Measurements from ENCODE around the gene VGLL4.
"Not testable (repeated sequence)": the region's sequence is repeated elsewhere in the genome, so short reads cannot be mapped to it uniquely, and the experiment has no call there.

The VGLL4 gene

DNA sequence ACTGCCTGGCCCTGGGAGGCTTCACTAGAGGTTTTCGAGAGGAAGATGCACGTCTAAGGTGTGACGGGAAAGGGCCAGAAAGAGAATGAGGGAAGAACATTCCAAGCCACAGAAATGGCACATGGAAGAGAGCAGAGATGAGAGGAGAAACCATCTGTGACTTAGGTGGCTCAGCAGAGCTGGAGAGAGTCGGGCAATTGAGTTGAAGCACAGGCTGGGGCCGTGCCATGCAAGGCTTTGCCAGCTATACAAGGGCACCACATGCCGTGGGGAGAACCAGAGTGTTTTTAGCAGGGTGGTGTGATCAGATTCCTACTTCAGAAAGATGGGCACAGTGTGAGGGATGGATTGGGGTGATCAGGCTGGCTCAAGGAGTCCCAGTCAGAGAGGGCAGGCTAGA is 126.1 kb downstream of the VGLL4 start:
- DNase-seq (ENCODE audit: extremely low read depth, low read depth), result no peak

GRCh38 chr3:11514191-11514821 is 129.4 kb downstream of the VGLL4 start:
- peak; percentile 54 for DNase-seq (ENCODE audit: extremely low read depth, low read depth)

More for the DNA sequence above, 126.1 kb downstream of the VGLL4 start:
- TF ChIP-seq CTCF (IDR thresholded peaks at IDR 0.05; ENCODE audit: low read depth, low read length, missing control alignments), result no peak
- no peak overlapping the region for H3K4me3 ChIP-seq (replicated peaks; ENCODE audit: low read depth, low read length)

GRCh38 chr3:11513817-11514135 is 129.9 kb downstream of the VGLL4 start:
- DNase-seq (ENCODE audit: extremely low read depth, low read depth), result no peak
- TF ChIP-seq CTCF (IDR thresholded peaks at IDR 0.05; ENCODE audit: low read depth, low read length, missing control alignments), result no peak
- no peak overlapping the region for H3K4me3 ChIP-seq (replicated peaks; ENCODE audit: low read depth, low read length)

More at GRCh38 chr3:11514191-11514821, 129.4 kb downstream of the VGLL4 start:
- H3K4me3 ChIP-seq (replicated peaks; ENCODE audit: low read depth, low read length), result no peak overlapping the region
- TF ChIP-seq CTCF (IDR thresholded peaks at IDR 0.05; ENCODE audit: low read depth, low read length, missing control alignments), result no peak

DNA sequence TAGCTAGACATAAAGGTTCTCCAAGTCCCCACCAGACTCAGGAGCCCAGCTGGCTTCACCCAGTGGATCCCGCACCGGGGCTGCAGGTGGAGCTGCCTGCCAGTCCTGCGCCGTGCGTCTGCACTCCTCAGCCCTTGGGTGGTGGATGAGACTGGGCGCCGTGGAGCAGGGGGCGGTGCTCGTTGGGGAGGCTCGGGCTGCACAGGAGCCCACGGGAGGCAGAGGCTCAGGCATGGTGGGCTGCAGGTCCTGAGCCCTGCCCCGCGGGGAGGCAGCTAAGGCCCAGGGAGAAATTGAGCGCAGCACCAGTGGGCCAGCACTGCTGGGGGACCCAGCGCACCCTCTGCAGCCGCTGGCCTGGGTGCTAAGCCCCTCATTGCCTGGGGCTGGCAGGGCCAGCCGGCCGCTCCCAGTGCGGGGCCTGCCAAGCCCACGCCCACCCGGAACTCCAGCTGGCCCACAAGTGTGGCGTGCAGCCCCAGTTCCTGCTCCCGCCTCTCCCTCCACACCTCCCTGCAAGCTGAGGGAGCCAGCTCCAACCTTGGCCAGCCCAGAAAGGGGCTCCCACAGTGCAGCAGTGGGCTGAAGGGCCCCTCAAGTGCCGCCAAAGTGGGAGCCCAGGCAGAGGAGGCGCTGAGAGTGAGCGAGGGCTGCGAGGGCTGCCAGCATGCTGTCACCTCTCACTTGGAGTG is 130.4 kb downstream of the VGLL4 start:
- H3K4me3 ChIP-seq (replicated peaks; ENCODE audit: low read depth, low read length); DNase-seq (ENCODE audit: extremely low read depth, low read depth): not testable (repeated sequence)

DNA sequence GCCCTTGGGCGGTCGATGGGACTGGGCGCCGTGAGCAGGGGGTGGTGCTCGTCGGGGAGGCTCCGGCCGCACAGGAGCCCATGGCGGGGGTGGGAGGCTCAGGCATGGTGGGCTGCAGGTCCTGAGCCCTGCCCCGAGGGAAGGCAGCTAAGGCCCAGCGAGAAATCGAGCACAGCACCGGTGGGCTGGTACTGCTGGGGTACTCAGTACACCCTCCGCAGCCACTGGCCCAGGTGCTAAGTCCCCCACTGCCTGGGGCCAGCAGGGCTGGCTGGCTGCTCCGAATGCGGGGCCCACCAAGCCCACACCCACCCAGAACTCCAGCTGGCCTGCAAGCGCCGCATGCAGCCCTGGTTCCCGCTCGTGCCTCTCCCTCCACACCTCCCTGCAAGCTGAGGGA is 132.1 kb downstream of the VGLL4 start:
- not testable (repeated sequence) for H3K4me3 ChIP-seq (replicated peaks; ENCODE audit: low read depth, low read length); DNase-seq (ENCODE audit: extremely low read depth, low read depth)

GRCh38 chr3:11510356-11510755 is 133.4 kb downstream of the VGLL4 start:
- DNase-seq (ENCODE audit: extremely low read depth, low read depth), result no peak
- H3K4me3 ChIP-seq (replicated peaks; ENCODE audit: low read depth, low read length), result no peak overlapping the region
- TF ChIP-seq CTCF (IDR thresholded peaks at IDR 0.05; ENCODE audit: low read depth, low read length, missing control alignments), result no peak

- DNase-seq (ENCODE audit: extremely low read depth, low read depth), result no peak
These were observed 133.7 kb downstream of the VGLL4 start for GRCh38 chr3:11510001-11510340.

More at GRCh38 chr3:11510001-11510340, 133.7 kb downstream of the VGLL4 start:
- no peak for TF ChIP-seq CTCF (IDR thresholded peaks at IDR 0.05; ENCODE audit: low read depth, low read length, missing control alignments)
- H3K4me3 ChIP-seq (replicated peaks; ENCODE audit: low read depth, low read length), result no peak overlapping the region
